HG03108 (cell line): ENCODE measurements around the gene RAB12.

Source experiments
- ATAC-seq: cut with Tn5 transposase; IDR thresholded peaks from one replicate; pipeline ENCODE4 v1.9.1; 2021; ENCODE audit warnings: moderate library complexity; ENCODE audit not compliant: unreplicated experiment

RAB12 gene

DNA sequence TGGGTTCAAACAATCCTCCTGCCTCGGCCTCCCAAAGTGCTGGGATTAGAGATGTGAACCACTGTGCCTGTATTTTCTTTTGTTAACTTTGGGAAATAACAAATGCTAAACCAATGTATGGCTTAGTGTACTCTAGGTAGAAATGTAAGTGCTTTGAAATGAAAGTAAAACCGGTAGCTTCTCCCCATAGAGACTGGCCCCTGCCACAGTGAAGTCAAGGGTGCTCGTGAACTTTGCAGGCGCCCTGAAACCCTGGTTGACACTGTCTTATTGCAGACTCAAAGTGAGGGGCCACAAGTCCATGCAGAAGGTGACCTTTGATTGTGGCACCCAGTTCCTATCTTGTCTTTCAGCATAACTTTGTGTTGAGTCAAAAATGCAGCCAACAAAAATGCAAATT, 72.0 kb downstream of the RAB12 start:
- no peak for ATAC-seq

DNA sequence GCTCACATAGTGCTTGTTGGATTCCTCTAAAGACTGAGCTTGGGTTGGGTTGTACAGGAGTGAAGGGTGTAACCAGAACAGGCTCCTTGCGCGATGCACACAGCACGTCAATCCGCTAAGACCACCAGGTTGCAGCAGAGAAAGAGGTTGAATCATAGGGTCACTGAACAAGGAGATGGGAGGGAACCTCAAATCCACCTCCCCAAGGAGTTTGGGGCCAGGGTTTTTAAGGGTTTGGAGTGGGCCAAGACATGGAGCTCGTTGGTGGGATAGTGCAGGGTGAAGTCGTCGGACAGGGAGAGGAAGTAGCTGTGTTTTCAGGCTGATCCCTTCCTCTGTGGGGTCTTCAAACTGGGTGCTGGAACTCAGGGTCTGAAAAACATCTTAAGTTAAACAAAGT, 75.3 kb downstream of the RAB12 start:
- no peak for ATAC-seq

DNA sequence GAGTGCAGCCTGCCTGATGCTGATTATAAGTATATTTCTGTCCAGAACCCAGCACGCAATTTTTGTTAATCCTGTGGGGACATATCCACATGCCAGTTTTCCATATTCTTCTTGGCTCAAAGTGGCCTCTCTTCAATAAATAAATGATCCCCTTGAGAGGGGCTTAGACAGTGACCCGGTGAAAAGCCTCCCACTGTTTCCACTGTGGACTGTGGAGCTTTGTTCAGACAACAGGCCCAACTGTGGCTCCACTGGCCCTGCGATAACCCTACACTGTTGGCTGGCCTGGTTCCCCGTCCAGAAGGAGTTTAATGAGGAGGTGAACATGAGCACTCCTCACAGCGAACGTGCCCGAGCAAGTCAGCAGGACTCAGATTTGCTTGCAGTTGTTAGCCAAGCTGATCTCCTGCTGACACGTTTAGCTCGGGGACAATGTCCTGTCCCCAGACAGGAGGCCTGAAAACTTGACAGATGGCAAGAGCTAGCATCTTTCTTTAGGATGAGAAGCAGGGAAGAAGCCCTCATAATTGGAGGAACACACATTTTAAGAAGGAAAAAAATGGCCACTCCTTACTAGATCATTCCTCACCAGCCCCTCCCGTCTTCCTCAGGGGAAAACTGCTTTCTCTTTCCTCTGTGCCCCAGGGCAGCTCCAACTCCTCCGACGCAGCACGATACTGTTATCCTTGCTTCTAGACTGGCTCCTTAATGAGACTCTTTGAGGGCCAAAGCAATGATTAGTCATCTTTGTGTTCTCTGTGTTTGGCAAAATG, 76.1 kb downstream of the RAB12 start:
- ATAC-seq = no peak

DNA sequence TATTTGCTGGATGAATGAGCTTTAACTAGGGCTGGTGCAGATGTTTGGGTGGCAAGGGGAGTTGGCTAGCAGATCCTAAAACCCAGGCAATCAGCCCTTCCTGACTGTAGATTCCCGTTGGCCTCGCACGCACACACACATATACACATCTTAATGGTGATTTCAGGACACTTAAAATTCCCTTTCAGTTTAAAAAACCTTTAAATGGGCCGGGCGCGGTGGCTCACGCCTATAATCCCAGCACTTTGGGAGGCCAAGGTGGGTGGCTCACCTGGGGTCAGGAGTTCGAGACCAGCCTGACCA, 76.6 kb downstream of the RAB12 start:
- ATAC-seq = no peak

DNA sequence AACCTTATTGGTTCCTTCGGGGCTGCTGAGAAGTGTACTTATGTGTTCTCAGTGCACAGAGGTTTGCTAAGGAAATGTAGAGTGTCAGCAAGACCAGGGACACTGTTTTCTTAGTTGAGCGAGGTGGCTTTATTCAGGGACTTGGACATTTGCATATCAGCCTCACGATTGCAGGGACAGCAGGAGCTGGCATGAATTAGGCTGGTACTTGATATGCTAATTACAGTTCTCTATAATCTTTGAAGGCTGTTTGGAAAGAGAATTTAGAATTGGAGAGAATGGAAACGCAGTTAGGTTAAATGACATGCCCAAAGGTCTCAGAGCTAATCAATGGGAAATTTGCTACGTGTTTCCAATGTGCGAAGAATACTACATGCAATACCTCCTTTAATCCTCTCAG, 77.4 kb downstream of the RAB12 start:
- ATAC-seq = no peak

DNA sequence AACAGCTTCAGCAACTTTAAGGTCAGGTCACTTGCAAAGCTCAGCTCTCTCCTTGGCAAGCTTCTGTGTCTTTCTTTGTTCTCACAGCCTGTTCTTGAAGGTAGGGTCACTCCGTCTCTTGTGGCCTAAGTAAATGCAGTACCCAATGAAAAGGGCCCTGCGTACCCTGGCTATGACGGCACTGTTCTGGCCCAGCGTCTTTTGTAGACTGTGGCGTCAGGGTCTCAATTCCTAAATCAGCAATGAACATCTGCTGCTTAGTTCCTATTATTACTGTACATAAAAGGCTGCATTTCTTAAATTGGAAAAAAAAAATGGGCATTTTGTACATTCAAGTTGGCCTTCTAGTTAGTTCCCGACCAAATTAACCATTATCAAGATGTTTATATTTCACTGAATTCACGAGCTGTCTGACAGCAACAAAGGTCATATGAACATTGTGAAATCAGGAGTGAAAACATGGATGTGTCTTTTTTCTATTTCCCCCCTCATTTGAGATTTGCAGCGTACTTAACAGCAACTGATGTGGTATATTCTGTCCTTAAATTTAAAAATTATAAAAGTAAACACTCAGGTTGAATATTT, 79.1 kb downstream of the RAB12 start:
- ATAC-seq = no peak

DNA sequence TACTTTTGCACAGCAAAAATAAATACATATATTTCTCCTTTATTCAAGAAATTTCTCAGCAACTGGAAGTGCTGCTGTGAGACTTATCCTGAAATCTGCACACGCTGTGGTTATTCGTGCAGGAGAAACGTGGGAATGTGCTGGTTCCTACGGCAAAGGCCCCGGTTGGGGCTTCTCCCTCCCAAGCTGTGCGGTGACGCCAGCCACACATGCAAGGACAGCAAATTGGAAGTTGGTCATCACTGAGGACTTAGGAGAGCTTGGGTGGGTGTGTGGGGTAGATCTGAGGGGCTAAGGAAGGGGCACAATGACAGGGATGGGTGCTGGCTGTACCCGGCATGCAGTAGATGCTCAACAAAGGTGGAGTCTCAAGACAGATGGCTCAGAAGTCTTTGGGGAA, 79.6 kb downstream of the RAB12 start:
- ATAC-seq = no peak
